Caco-2 (cell line): ENCODE measurements around the gene GPC1. TPM values are rescaled to one million over a fixed set of nuclear protein-coding genes. Genes with fewer than 3 reads are reported as not detected.
A peak's percentile ranks its signal among the peaks of the same experiment; 100 is the strongest.

Experiments used
- BruUV-seq: library from RNA; stranded (reverse); fragments of 400-500 nt; replicated peaks from 2 replicates; lab custom pipeline; 2021; lab: Mats Ljungman, UMichigan
- CTCF ChIA-PET: fragments of 300-600 bp; sonication (Branson Sonifier 250); formaldehyde crosslinking; loops from one replicate; lab custom pipeline; 2022; ENCODE audit warnings: antibody characterized with exemption; lab: Charles Lee
- POLR2A ChIA-PET: fragments of 300-600 bp; sonication (Branson Sonifier 250); formaldehyde crosslinking; loops from one replicate; lab custom pipeline; 2022; ENCODE audit warnings: antibody characterized with exemption; lab: Charles Lee
- DNase-seq, 2 experiments: peaks; one replicate each; pipeline versions ENCODE4 v3.0.0 to v3.0.0-alpha.2; 2020 to 2022
- H3K27me3 ChIP-seq: replicated peaks from 2 replicates; pipeline ENCODE4 v1.6.0; 2011; ENCODE audit warnings: low read length; ENCODE audit not compliant: control insufficient read depth, insufficient read depth
- H3K36me3 ChIP-seq: 2 replicates; pipeline ENCODE4 v1.5.1; 2011; ENCODE audit warnings: low read length; ENCODE audit not compliant: control insufficient read depth, insufficient read depth
- H3K4me1 ChIP-seq: fragments of 250-450 bp; sonication (Bioruptor Pico); 2 replicates; pipeline ENCODE4 v1.5.1; 2020; ENCODE audit warnings: mild to moderate bottlenecking
- H3K4me3 ChIP-seq: 2 replicates; pipeline ENCODE4 v1.5.1; 2011; ENCODE audit warnings: low read depth, mild to moderate bottlenecking, control low read depth, low read length
- H3K9me3 ChIP-seq: fragments of 250-450 bp; sonication (Bioruptor Pico); 2 replicates; pipeline ENCODE4 v1.5.1; 2020; ENCODE audit warnings: mild to moderate bottlenecking, moderate library complexity
- H3K27ac Mint-ChIP-seq: one replicate; pipeline ENCODE4 v1.8.0; 2022; ENCODE audit warnings: mixed read lengths; ENCODE audit not compliant: unreplicated experiment
- H3K27me3 Mint-ChIP-seq: one replicate; pipeline ENCODE4 v1.8.0; 2022; ENCODE audit warnings: mixed read lengths; ENCODE audit not compliant: insufficient read depth, unreplicated experiment
- H3K36me3 Mint-ChIP-seq: one replicate; pipeline ENCODE4 v1.8.0; 2022; ENCODE audit warnings: mild to moderate bottlenecking, mixed read lengths; ENCODE audit not compliant: insufficient read depth, unreplicated experiment
- H3K4me1 Mint-ChIP-seq: one replicate; pipeline ENCODE4 v1.8.0; 2022; ENCODE audit warnings: low read depth, mixed read lengths; ENCODE audit not compliant: unreplicated experiment
- H3K4me3 Mint-ChIP-seq: one replicate; pipeline ENCODE4 v1.8.0; 2022; ENCODE audit warnings: mild to moderate bottlenecking, moderate library complexity, mixed read lengths; ENCODE audit not compliant: unreplicated experiment
- H3K9me3 Mint-ChIP-seq: one replicate; pipeline ENCODE4 v1.8.0; 2022; ENCODE audit warnings: mixed read lengths; ENCODE audit not compliant: unreplicated experiment
- intact Hi-C: fragments of 100-400 bp; cut with micrococcal nuclease; formaldehyde crosslinking; loops from one replicate; pipeline ENCODE4 v1.10.0; 2022; ENCODE audit not compliant: unreplicated experiment
- total RNA-seq: library from RNA; stranded (reverse); gene quantifications from 2 replicates; pipeline ENCODE4 v1.2.3, GENCODE V29; 2022
- TF ChIP-seq, protein P1 (sequence below), 2 experiments: fragments of 200-600 bp in 1 of 2; IDR thresholded peaks; 1 replicate in 1 of 2; 2 replicates in 1 of 2; pipeline versions ENCODE4 v1.5.1 to v1.8.0; 2011 to 2022; ENCODE audit warnings: antibody characterized with exemption in 1 of 2, control low read depth in 1 of 2, inconsistent platforms in 1 of 2, low read depth in 1 of 2, low read length in 1 of 2, mild to moderate bottlenecking in 1 of 2, moderate library complexity in 1 of 2; ENCODE audit not compliant: insufficient read depth in 1 of 2, severe bottlenecking in 1 of 2, unreplicated experiment in 1 of 2

Gene GPC1
- total RNA-seq, 1 experiment from 2014 or later, result 45.2 TPM

DNA sequence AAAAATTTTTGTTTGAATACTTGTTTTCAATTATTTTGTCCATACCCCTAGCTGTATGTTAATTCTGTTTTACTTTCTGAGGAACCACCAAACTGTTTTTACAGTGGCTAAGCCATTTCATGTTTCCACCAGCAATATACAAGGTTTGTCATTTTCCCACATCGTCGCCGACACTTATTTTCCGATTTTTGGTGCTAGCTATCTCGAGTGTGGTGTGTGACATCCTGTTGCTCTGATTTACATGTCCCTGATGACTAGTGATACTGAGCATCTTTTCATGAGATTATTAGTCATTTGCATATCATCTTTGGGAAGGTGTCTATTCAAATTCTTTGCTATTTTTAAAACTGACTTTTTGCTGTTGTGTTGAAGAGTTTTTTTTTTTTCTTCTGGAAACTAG lies 7.2 kb upstream of the GPC1 start:
- no peaks in the 10 kb centered on the region for H3K27me3 ChIP-seq
- no TSS peak for BruUV-seq

DNA sequence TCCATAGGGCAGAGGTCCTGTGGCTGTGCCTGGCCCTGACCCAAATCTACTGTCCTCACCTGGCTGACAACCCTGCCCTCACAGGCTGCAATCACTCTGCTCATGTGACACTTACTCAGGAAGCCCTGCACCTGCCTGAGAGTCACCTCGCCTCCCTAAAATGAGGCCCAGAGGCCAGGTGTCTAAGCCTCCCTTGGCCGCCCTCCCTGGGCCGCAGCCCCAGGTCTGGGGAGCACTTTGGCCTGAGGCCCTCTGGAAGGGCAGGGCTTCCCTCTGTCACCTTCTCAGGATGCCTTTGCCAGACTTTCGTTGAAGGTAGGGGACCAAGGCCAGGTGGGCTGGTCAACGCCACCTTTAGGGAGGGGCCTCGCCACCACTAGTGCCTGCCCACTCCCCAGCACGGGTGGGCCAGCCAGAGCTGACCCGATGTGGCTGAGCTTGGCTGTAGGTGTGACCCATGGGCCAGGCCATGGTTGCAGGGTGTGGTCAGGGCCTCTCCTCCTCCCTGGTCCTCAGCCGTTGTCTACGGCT lies 6.1 kb upstream of the GPC1 start:
- H3K9me3 ChIP-seq, result no peaks in the 10 kb centered on the region
- H3K4me1 ChIP-seq, result no peaks in the 10 kb centered on the region
- Mint-ChIP-seq H3K9me3 (no peaks in the 10 kb centered on the region), H3K27me3 (no peaks in the 10 kb centered on the region), H3K27ac (no peak overlapping the region), H3K4me1 (no peaks in the 10 kb centered on the region), H3K4me3 (no peak overlapping the region), H3K36me3 (no peaks in the 10 kb centered on the region)
- intact Hi-C loops, result no loop called here
- H3K27me3 ChIP-seq, result no peaks in the 10 kb centered on the region
- POLR2A ChIA-PET, result no interaction called here
- no peak for DNase-seq
- no peaks in the 10 kb centered on the region for H3K36me3 ChIP-seq
- no peak overlapping the region for H3K4me3 ChIP-seq
- BruUV-seq, result no TSS peak
- CTCF ChIA-PET, result no interaction called here
- TF ChIP-seq, protein P1, sequence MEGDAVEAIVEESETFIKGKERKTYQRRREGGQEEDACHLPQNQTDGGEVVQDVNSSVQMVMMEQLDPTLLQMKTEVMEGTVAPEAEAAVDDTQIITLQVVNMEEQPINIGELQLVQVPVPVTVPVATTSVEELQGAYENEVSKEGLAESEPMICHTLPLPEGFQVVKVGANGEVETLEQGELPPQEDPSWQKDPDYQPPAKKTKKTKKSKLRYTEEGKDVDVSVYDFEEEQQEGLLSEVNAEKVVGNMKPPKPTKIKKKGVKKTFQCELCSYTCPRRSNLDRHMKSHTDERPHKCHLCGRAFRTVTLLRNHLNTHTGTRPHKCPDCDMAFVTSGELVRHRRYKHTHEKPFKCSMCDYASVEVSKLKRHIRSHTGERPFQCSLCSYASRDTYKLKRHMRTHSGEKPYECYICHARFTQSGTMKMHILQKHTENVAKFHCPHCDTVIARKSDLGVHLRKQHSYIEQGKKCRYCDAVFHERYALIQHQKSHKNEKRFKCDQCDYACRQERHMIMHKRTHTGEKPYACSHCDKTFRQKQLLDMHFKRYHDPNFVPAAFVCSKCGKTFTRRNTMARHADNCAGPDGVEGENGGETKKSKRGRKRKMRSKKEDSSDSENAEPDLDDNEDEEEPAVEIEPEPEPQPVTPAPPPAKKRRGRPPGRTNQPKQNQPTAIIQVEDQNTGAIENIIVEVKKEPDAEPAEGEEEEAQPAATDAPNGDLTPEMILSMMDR (IDR thresholded peaks at IDR 0.05; ENCODE audit: insufficient read depth in 1 of 2, low read depth in 1 of 2, low read length in 1 of 2, severe bottlenecking in 1 of 2, unreplicated experiment in 1 of 2), result no peak

More for the DNA sequence above, 7.2 kb upstream of the GPC1 start:
- ChIA-PET CTCF (no interaction called here), POLR2A (no interaction called here)
- Mint-ChIP-seq H3K9me3 (no peaks in the 10 kb centered on the region), H3K4me3 (no peak overlapping the region), H3K4me1 (no peaks in the 10 kb centered on the region), H3K36me3 (no peaks in the 10 kb centered on the region), H3K27me3 (no peaks in the 10 kb centered on the region), H3K27ac (no peak overlapping the region)
- Histone ChIP-seq H3K36me3 (no peaks in the 10 kb centered on the region), H3K9me3 (no peaks in the 10 kb centered on the region), H3K4me3 (no peak overlapping the region), H3K4me1 (no peaks in the 10 kb centered on the region)
- DNase-seq, result no peak
- intact Hi-C loops, result no loop called here
- TF ChIP-seq, protein P1 (IDR thresholded peaks at IDR 0.05; ENCODE audit: insufficient read depth in 1 of 2, low read depth in 1 of 2, low read length in 1 of 2, severe bottlenecking in 1 of 2, unreplicated experiment in 1 of 2), result no peak

DNA sequence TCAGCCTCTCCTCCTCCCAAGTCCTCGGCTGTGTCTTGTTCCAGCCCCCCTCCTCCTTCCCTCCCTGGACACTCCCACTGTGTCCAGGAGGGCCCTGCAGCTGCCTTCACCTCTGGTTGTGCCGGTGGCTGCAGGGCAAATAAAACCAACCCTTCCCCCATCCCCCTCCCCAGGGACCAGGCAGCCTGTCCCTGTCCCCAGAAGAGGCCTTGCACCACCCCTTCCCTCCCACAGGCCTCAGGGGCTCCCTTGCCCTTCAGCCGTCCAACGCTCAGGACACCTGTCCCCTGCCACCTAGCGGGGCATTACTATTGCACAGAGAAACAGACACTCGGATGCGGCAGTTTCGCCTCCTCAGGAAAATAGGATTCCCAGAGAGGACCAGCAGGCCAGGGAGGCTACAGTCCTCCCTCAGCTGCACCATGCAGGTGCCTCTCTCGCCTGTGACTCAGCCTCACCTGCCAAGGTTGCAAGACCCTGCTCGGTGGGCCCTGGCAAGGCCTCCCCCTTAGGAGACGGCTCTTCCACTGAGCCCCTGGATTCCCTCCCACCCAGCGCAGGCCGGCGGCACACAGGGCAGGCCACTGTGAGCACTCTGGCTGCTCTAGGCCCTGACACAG lies 5.5 kb upstream of the GPC1 start:
- H3K4me3 ChIP-seq, result no peak overlapping the region
- Mint-ChIP-seq H3K9me3 (no peaks in the 10 kb centered on the region), H3K4me3 (no peak overlapping the region), H3K4me1 (no peaks in the 10 kb centered on the region), H3K27me3 (no peaks in the 10 kb centered on the region), H3K36me3 (no peaks in the 10 kb centered on the region), H3K27ac (no peak overlapping the region)
- ChIA-PET POLR2A (no interaction called here), CTCF (no interaction called here)
- H3K9me3 ChIP-seq, result no peaks in the 10 kb centered on the region
- intact Hi-C loops, result no loop called here
- peak in 1 of 2 experiments; percentile 54 for DNase-seq
- no peaks in the 10 kb centered on the region for H3K36me3 ChIP-seq
- BruUV-seq, result no TSS peak
- no peaks in the 10 kb centered on the region for H3K27me3 ChIP-seq
- TF ChIP-seq, protein P1 (IDR thresholded peaks at IDR 0.05; ENCODE audit: insufficient read depth in 1 of 2, low read depth in 1 of 2, low read length in 1 of 2, severe bottlenecking in 1 of 2, unreplicated experiment in 1 of 2), result no peak
- H3K4me1 ChIP-seq, result no peaks in the 10 kb centered on the region
